Endodermal cell (in vitro differentiated cells): ENCODE results near the gene LRRFIP1. TPM values are rescaled to one million over a fixed set of nuclear protein-coding genes. Genes with fewer than 3 reads are reported as not detected.

Experiments
- DNase-seq: peaks from one replicate; pipeline ENCODE4 v3.0.0-alpha.2; 2017
- H3K27ac ChIP-seq: 2 replicates; pipeline ENCODE4 v1.5.1; 2013; ENCODE audit warnings: mild to moderate bottlenecking, low read depth, low read length, moderate library complexity
- H3K27me3 ChIP-seq: 2 replicates; pipeline ENCODE4 v1.6.1; 2013; ENCODE audit warnings: mild to moderate bottlenecking, low read length, moderate library complexity; ENCODE audit not compliant: insufficient read depth, control insufficient read depth, poor library complexity, severe bottlenecking
- H3K36me3 ChIP-seq: 2 replicates; pipeline ENCODE4 v1.7.0; 2013; ENCODE audit warnings: mild to moderate bottlenecking, low read length, moderate library complexity; ENCODE audit not compliant: control insufficient read depth, insufficient read depth
- H3K4me1 ChIP-seq: one replicate; pipeline ENCODE4 v1.7.0; 2013; ENCODE audit warnings: low read length; ENCODE audit not compliant: control insufficient read depth, insufficient read depth
- H3K4me3 ChIP-seq: 2 replicates; pipeline ENCODE4 v1.5.1; 2013; ENCODE audit warnings: mild to moderate bottlenecking, low read length, moderate library complexity
- H3K9ac ChIP-seq: 2 replicates; pipeline ENCODE4 v1.6.1; 2013; ENCODE audit warnings: mild to moderate bottlenecking, low read length, moderate library complexity; ENCODE audit not compliant: poor library complexity, severe bottlenecking; ENCODE audit errors: extremely low read depth
- H3K9me3 ChIP-seq: 2 replicates; pipeline ENCODE4 v1.6.1; 2013; ENCODE audit warnings: mild to moderate bottlenecking, low read length, moderate library complexity; ENCODE audit not compliant: control insufficient read depth
- H3K27ac Mint-ChIP-seq: 2 replicates; pipeline ENCODE4 v1.8.0; 2020; ENCODE audit warnings: mixed read lengths
- H3K27me3 Mint-ChIP-seq: 2 replicates; pipeline ENCODE4 v1.8.0; 2021; ENCODE audit warnings: mild to moderate bottlenecking, mixed read lengths; ENCODE audit not compliant: insufficient read depth
- H3K36me3 Mint-ChIP-seq: 2 replicates; pipeline ENCODE4 v1.8.0; 2020; ENCODE audit warnings: low read depth, mixed read lengths
- H3K4me1 Mint-ChIP-seq: 2 replicates; pipeline ENCODE4 v1.8.0; 2020; ENCODE audit warnings: mixed read lengths
- H3K4me3 Mint-ChIP-seq: 2 replicates; pipeline ENCODE4 v1.8.0; 2020; ENCODE audit warnings: mild to moderate bottlenecking, moderate library complexity, mixed read lengths
- H3K9me3 Mint-ChIP-seq: 2 replicates; pipeline ENCODE4 v1.8.0; 2020; ENCODE audit warnings: mild to moderate bottlenecking, mixed read lengths
- WGBS, 2 experiments: methylation state at CpG; one replicate each; pipeline versions ENCODE4 v1.1.5 to v1.1.7; 2013; ENCODE audit warnings: missing lambda C conversion rate in 2 of 2, mixed read lengths in 1 of 2; ENCODE audit not compliant: insufficient coverage in 1 of 2, insufficient read length in 1 of 2; 5-methylcytosine and 5-hydroxymethylcytosine counted together
- total RNA-seq, 2 donors: library from RNA; stranded (reverse); fragmentation: NEBNext Ultra II Directional in 1 of 2; extraction: Animal tissue kit (Norgen Biotek cat#: 25700) in 1 of 2; gene quantifications; 2 replicates in 1 of 2; 3 replicates in 1 of 2; pipeline ENCODE4 v1.2.1, GENCODE V29; 2021
- TF ChIP-seq, protein P1 (sequence below): fragments of 200-600 bp; sonication (generic); conservative IDR thresholded peaks from 2 replicates; pipeline ENCODE4 v1.5.0; 2021; ENCODE audit warnings: antibody characterized with exemption, mild to moderate bottlenecking

LRRFIP1 gene
- total RNA-seq, 2 donors from 2014 or later = 102 to 132 TPM

GRCh38 chr2:237592425-237592980, 34.9 kb upstream of the LRRFIP1 start:
- peaks cover 37% of the 10 kb centered on the region for H3K36me3 ChIP-seq
- DNase-seq = peak; percentile 51
- Mint-ChIP-seq H3K4me3 (no peak overlapping the region), H3K4me1 (peaks cover 53% of the 10 kb centered on the region), H3K27ac (peak overlapping the region; percentile 94), H3K27me3 (no peaks in the 10 kb centered on the region), H3K9me3 (peaks cover 5% of the 10 kb centered on the region), H3K36me3 (peaks cover 20% of the 10 kb centered on the region)
- H3K9ac ChIP-seq = no peak overlapping the region
- WGBS, 2 experiments = 95 to 96% methylated on average over 5 to 18 of the region's 18 CpGs
- peaks cover 21% of the 10 kb centered on the region for H3K4me1 ChIP-seq
- H3K4me3 ChIP-seq = no peak overlapping the region
- TF ChIP-seq, protein P1, sequence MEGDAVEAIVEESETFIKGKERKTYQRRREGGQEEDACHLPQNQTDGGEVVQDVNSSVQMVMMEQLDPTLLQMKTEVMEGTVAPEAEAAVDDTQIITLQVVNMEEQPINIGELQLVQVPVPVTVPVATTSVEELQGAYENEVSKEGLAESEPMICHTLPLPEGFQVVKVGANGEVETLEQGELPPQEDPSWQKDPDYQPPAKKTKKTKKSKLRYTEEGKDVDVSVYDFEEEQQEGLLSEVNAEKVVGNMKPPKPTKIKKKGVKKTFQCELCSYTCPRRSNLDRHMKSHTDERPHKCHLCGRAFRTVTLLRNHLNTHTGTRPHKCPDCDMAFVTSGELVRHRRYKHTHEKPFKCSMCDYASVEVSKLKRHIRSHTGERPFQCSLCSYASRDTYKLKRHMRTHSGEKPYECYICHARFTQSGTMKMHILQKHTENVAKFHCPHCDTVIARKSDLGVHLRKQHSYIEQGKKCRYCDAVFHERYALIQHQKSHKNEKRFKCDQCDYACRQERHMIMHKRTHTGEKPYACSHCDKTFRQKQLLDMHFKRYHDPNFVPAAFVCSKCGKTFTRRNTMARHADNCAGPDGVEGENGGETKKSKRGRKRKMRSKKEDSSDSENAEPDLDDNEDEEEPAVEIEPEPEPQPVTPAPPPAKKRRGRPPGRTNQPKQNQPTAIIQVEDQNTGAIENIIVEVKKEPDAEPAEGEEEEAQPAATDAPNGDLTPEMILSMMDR = no peak
- no peak overlapping the region for H3K27ac ChIP-seq
- peaks cover 8% of the 10 kb centered on the region for H3K9me3 ChIP-seq
- H3K27me3 ChIP-seq = no peaks in the 10 kb centered on the region

DNA sequence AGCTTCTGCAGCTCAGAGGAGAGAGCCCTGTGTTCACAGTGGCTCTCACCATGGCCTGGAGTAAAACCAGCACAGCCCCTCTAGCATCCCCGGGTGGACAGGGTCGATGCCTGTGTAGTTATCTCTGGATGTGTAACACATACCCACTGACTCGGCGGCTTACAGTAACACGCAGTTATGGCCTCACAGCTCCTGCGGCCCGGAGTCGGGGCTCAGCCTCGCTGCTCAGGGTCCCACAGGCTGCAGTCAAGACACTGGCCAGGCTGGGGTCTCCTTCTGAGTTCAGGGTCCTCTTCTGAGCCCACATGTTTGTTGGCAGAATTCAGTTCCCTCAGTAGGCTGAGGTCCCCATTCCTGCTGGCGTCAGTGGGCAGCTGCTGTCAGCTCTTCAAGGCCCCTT, 34.4 kb upstream of the LRRFIP1 start:
- H3K4me1 Mint-ChIP-seq = peaks cover 56% of the 10 kb centered on the region
- no peaks in the 10 kb centered on the region for H3K27me3 Mint-ChIP-seq
- WGBS, 2 experiments = 94 to 95% methylated on average over 10 of the region's 10 CpGs

GRCh38 chr2:237593596-237594320, 33.6 kb upstream of the LRRFIP1 start:
- Histone ChIP-seq H3K9ac (peak overlapping the region; percentile 68), H3K27me3 (no peaks in the 10 kb centered on the region), H3K9me3 (no peaks in the 10 kb centered on the region), H3K27ac (peak overlapping the region; percentile 82), H3K36me3 (peaks cover 25% of the 10 kb centered on the region), H3K4me1 (peaks cover 21% of the 10 kb centered on the region), H3K4me3 (peak overlapping the region; percentile 55)
- peak; percentile 82 for DNase-seq
- Mint-ChIP-seq H3K4me1 (peaks cover 60% of the 10 kb centered on the region), H3K36me3 (peaks cover 10% of the 10 kb centered on the region), H3K9me3 (peaks cover 4% of the 10 kb centered on the region), H3K27ac (peak overlapping the region; percentile 94), H3K27me3 (no peaks in the 10 kb centered on the region), H3K4me3 (peak overlapping the region; percentile 41)
- WGBS, 2 experiments = 75 to 79% methylated on average over 17 of the region's 17 CpGs
- TF ChIP-seq, protein P1 = peak; percentile 28

More for the DNA sequence above, 34.4 kb upstream of the LRRFIP1 start:
- H3K36me3 ChIP-seq = peaks cover 32% of the 10 kb centered on the region
- no peaks in the 10 kb centered on the region for H3K27me3 ChIP-seq
- DNase-seq = peak; percentile 51
- H3K36me3 Mint-ChIP-seq = peaks cover 15% of the 10 kb centered on the region
- no peak overlapping the region for H3K27ac ChIP-seq
- no peak overlapping the region for H3K4me3 Mint-ChIP-seq
- H3K27ac Mint-ChIP-seq = peak overlapping the region; percentile 94
- H3K9me3 ChIP-seq = peaks cover 5% of the 10 kb centered on the region
- no peak overlapping the region for H3K4me3 ChIP-seq
- H3K9ac ChIP-seq = no peak overlapping the region
- TF ChIP-seq, protein P1 = no peak
- H3K4me1 ChIP-seq = peaks cover 21% of the 10 kb centered on the region
- peaks cover 5% of the 10 kb centered on the region for H3K9me3 Mint-ChIP-seq
